HEK293T (cell line): ENCODE measurements around the gene IRAG1.

ENCODE experiments used
- ARNT ChIP-seq: fragments of 450-650 bp; IDR thresholded peaks from 2 replicates; pipeline ENCODE4 v1.6.1; 2017; ENCODE audit warnings: mild to moderate bottlenecking
- BHLHE40 ChIP-seq: fragments of 450-650 bp; IDR thresholded peaks from 2 replicates; pipeline ENCODE4 v1.6.1; 2016; ENCODE audit warnings: mild to moderate bottlenecking, moderate library complexity, borderline replicate concordance
- FOXA1 ChIP-seq: fragments of 450-650 bp; IDR thresholded peaks from 2 replicates; pipeline ENCODE4 v1.6.1; 2016; ENCODE audit warnings: mild to moderate bottlenecking
- NFRKB ChIP-seq: fragments of 450-650 bp; IDR thresholded peaks from 2 replicates; pipeline ENCODE4 v1.6.1; 2016; ENCODE audit warnings: mild to moderate bottlenecking, moderate library complexity
- SP1 ChIP-seq: fragments of 450-650 bp; IDR thresholded peaks from 2 replicates; pipeline ENCODE4 v1.6.1; 2017

DNA sequence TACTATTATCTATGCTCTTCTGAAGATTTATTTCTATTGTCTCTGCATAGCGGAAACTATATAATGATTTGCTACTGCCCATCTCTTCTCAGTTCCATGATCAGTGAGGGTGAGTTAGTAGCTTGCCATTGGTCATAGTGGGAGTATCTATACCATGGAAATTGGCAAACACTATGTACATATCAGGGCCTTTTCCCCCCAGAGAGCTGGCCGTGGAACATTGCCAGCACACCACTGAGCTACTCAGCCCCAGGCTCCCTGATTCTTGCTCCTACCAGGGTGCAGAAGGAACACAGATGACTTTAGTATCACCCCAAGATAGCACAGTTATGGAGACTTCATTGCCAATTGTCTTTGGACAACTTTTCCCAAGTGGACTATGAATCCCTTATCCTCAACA lies 33.2 kb downstream of the IRAG1 start:
- no peak for TF ChIP-seq FOXA1
- no peak for TF ChIP-seq BHLHE40
- TF ChIP-seq NFRKB, result no peak
- TF ChIP-seq SP1, result no peak
- TF ChIP-seq ARNT, result no peak
